Activated CD4-positive, CD25-positive, alpha-beta regulatory T cell treated with anti-CD3 and anti-CD28 coated beads, Interleukin-2, amount 50 U/mL, for 24 hours (primary cell): ENCODE data around the gene HAT1.
"Not testable (repeated sequence)": the region's sequence is repeated elsewhere in the genome, so short reads cannot be mapped to it uniquely, and the experiment has no call there.

ENCODE experiments used
- ATAC-seq, 2 donors: fragments of 150-1000 bp; cut with Tn5 transposase; one replicate each; pipeline ENCODE4 v1.10.0; 2021; ENCODE audit warnings: mild to moderate bottlenecking in 1 of 2, moderate library complexity in 1 of 2

The HAT1 gene

GRCh38 chr2:171979103-171979502 lies 56.8 kb downstream of the HAT1 start:
- ATAC-seq: no peak

DNA sequence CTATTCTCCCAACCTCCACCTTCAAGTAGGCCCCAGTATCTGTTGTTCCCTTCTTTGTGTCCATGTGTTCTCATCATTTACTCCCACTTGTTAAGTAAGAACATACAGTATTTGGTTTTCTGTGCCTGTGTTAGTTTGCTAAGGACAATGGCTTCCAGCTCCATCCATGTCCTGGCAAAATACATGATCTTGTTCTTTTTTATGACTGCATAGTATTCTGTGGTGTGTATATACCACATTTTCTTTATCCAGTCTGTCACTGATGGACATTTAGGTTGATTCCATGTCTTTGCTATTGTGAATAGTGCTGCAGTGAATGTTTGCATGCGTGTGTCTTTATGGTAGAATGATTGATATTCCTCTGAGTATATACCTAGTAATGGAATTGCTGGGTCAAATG lies 61.7 kb downstream of the HAT1 start:
- not testable (repeated sequence) for ATAC-seq

DNA sequence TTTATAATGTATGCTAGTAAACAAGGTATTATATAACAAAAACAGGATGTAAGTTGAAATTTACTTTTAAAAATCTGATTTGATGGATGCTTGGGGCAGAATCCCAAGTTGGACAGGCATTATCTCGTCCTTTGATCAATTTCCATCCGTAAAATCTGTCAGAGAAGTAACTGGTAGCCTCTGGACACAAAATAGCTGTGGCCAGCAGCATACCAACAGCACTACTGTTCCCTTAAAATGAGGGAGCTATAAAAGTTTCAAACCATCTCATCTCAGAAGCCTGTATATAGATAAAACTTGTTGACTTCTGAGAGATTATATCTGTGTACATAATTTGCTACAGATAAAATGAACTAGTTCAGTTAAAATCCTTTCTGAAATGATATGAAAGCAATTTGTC lies 62.8 kb downstream of the HAT1 start:
- no peak for ATAC-seq

DNA sequence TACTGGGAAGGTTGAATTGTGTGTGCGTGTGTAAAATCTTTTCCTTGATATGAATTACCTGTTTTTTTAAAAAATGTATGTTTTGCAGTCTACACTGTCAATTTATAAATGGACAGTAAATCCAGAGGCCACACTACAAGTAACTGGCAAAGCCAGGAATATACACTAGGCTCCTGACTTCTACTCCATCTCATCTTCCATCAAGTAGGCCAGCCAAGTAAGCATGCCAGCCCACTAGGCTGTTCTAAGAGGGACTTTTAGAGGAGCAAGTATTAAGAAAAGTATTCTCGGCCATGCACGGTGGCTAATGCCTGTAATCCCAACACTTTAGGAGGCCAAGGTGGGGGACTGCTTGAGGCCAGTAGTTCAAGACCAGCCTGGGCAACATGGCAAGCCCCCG lies 64.5 kb downstream of the HAT1 start:
- no peak for ATAC-seq

DNA sequence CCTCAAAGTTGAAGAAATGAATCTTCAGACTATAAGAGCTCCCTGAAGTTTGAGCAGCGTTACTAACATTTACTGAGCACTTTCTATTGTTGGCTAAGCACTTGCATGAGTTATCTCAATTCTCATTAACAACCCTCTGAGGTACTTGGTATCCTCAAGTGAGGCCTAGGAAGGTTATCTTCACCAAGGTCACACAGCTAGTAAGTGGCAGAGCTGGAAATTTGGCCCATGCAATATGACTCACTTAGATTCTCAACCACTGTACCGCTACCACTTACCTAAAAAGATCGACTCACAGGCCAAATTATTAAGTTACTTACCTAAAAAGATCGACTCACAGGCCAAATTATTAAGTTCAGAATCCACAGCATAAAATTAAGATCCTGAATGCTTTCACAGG lies 68.8 kb downstream of the HAT1 start:
- ATAC-seq: peak in 1 of 2 donors; percentile 59

GRCh38 chr2:171995586-171995985 lies 73.3 kb downstream of the HAT1 start:
- no peak for ATAC-seq

DNA sequence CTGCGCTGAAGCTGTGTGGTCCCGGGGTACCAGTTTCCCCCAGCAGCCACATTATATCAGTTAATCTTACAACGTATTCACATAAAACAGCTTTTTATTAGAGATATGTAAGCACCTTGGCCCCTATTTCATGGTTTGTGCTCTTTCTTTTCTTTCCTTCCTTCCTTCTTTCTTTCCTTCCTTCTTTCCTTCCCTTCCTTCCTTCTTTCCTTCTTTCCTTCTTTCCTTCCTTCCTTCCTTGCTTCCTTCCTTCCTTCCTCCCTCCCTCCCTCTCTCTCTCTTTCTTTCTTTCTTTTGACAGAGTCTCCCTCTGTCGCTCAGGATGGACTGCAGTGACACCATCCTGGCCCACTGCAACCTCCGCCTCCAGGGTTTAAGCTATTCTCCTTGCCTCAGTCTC lies 73.8 kb downstream of the HAT1 start:
- ATAC-seq: no peak

DNA sequence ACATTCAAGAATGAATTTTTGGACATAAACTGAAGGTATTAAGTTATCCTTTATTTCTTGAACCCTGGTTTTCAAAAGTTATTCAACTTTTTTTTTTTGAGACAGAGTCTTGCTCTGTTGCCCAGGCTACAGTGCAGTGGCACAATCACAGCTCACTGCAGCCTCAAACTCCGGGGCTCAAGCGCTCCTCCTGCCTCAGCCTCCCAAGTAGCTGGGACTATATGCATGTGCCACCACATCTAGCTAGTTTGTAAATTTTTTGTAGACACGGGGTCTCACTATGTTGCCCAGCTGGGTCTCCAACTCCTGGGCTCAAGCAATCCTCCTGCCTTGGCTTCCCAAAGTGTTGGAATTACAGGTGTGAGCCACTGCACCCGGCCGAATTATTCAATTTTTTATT lies 74.8 kb downstream of the HAT1 start:
- ATAC-seq: not testable (repeated sequence)

GRCh38 chr2:171999161-171999560 lies 76.9 kb downstream of the HAT1 start:
- ATAC-seq: no peak

DNA sequence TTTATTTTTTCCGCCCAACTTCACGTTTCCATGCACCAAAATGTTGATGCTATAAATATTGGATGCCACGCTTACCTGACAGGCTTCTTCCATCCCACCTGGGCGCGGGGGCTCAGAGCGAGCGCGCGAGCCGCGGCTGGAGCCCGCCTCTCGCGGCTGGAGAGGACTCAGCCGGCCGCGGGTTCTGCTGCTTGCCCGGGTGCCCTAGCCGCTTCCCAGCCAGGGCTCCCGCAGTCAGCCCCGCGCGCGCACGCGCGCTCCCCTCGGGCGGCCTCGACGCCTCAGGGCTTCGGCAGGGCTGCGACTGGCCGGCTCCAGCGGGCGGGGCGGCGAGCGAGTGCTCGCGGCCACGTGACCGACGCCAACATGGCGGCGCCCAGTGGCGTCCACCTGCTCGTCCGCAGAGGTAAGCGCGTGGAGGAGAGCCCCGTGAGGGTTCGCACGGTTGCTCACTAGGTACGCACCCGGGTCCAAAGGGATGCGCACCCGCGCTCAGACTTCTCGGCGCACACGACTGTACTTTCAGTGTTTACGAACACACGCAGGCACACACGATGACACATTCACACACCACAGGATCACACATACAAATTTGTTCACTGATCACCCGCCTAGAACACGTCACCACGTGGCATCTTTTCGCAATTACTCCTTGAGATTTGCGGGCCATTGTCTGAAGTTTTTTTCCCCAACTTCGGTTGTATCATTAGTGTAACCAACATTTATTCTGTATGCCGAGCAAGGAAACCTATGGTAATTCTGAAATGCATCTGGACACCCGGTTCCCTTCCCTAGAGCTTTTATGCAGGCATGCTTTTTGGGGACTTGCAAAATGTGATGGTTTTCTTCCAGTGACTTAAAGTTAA lies 77.6 kb downstream of the HAT1 start, which contains the start of gene METAP1D:
TSS of gene METAP1D (plus strand) at position 350 of the 866 bp plus-strand sequence. CDS start at position 367, 17 bp downstream.
- ATAC-seq: peak; percentile 90 to 94

GRCh38 chr2:172000696-172001361 lies 78.6 kb downstream of the HAT1 start:
- no peak for ATAC-seq

GRCh38 chr2:172007372-172007771 lies 85.1 kb downstream of the HAT1 start:
- ATAC-seq: no peak

DNA sequence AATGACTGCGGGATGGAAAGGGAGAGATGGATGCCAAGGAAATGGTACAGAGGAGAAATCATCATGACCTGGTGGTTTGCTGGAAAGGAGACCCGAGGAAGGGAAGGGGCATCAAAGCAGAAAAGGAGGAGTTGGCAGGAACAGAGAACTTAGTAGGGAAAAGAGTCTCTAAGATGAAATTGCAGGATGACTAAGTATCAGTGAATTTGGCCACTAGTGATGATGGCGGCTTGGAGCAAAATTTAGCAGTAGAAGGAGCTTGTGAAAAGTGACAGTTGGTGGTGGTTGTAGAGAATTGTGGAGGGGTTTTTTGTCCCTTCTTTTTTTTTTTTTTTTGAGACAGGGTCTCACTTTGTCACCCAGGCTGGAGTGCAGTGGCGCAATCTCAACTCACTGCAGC lies 87.6 kb downstream of the HAT1 start:
- no peak for ATAC-seq

DNA sequence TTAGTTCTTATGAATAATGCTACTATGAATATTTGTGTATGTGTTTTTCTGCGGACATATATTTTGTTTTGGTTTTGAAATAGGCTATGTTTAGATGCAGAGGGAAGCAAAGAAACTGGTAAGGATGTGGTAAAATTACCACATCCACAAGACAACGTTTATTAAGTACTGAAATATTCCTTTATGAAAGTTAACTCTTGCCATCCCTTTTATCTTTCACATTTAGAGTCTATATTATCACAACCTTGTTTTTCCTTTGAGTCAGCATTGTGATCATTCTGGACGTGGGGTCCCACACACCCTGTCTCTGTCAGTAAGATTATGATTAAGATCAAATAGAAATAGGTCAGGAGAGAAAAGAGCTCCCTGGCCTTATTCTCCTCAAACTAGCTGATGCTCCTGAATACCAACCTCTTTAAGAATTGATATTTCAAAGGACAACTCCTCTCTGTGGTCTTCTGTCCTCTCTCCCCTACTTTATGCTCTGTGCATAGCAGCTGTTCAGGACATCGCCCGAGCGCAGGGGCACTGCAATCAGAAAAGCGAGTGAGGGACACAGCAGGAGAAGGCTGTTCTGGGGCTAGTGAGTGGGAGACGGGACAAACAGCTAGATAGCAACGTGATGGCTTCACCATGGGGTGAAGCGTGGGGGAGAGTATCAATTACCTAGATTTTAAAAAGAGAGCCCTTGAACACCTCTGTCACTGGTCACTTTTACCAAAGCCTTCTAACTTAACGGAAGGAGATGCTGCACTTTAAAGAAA lies 89.7 kb downstream of the HAT1 start:
- peak in 1 of 2 donors; percentile 33 for ATAC-seq

- ATAC-seq: no peak
Measured at GRCh38 chr2:172012677-172013391, 90.6 kb downstream of the HAT1 start.

DNA sequence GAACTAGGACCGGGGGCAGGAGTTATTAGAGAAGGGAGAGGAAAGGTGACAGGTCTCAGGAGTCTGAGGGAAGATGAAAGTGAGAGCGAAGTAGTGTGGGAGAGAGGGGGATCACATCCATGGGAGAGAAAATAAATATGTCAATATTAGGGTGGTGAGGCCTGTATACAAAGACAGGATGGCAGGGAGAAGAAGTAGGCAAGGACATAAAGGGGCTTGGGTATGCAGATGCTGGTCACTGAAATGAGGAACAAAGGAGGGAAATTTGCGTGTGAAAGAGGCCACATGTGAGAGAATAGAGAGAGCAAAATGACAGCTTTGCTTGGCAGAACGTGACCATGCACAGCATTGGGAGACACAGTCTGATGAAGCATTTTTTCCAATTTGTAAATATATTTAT lies 91.1 kb downstream of the HAT1 start:
- ATAC-seq: no peak

- no peak for ATAC-seq
Measured at GRCh38 chr2:172021074-172021931, 99.0 kb downstream of the HAT1 start.

- no peak for ATAC-seq
Measured at GRCh38 chr2:172021955-172022354, 99.7 kb downstream of the HAT1 start.

DNA sequence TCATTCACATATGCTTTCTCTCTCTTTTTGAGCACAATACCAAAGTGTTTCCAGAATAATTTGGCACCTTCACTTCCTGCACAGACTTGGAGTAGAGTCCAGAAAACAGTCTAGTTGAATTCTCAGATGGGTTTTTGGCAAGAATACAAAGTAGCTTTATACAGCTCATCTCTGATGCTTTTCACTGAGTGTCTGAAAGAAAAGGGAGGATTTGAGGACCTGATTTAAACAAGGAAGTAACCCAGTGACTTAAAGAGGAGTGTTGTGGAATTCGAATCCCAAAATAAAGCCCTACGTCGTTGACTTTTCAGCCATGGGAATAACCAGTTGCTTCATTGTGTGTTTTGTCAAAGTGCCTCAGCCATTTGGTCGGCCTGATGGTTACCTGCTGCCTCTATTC lies 109.3 kb downstream of the HAT1 start:
- no peak for ATAC-seq
